B cell (primary cell): Measurements from ENCODE around the gene GFOD1. TPM values are rescaled to one million over a fixed set of nuclear protein-coding genes. Genes with fewer than 3 reads are reported as not detected.

Experiments used
- ATAC-seq: fragments of 200-7000 bp; cut with Tn5 transposase; one replicate; pipeline ENCODE4 v1.10.0; 2021; ENCODE audit warnings: low read depth, mild to moderate bottlenecking, moderate number of reproducible peaks, moderate library complexity
- CTCF ChIA-PET: fragments of 350-600 bp; sonication (Branson Sonifier 250); formaldehyde crosslinking; loops from one replicate; lab custom pipeline; 2021; ENCODE audit warnings: antibody characterized with exemption, inconsistent platforms; lab: Charles Lee
- POLR2A ChIA-PET: fragments of 350-600 bp; sonication (Branson Sonifier 250); formaldehyde crosslinking; loops from one replicate; lab custom pipeline; 2021; ENCODE audit warnings: antibody characterized with exemption; lab: Charles Lee
- DNase-seq: peaks from one replicate; pipeline ENCODE4 v3.0.0; 2013
- H2AFZ ChIP-seq: 2 replicates; pipeline ENCODE4 v1.6.1; 2012; ENCODE audit warnings: mild to moderate bottlenecking, low read depth, low read length; ENCODE audit not compliant: insufficient read depth, poor library complexity, severe bottlenecking
- H3K27ac ChIP-seq, 2 donors: 1 replicate in 1 of 2; 2 replicates in 1 of 2; pipeline ENCODE4 v1.5.1; 2012 to 2013; ENCODE audit warnings: low read length in 2 of 2, mild to moderate bottlenecking in 2 of 2, moderate library complexity in 1 of 2
- H3K27me3 ChIP-seq, 4 experiments: fragments of 200-600 bp in 1 of 4; sonication (generic) in 1 of 4; replicated peaks in 1 of 4; 1 replicate in 2 of 4; 2 replicates in 2 of 4; pipeline versions ENCODE4 v1.6.1 to v1.7.0; 2013 to 2016; ENCODE audit warnings: low read length in 3 of 4, mild to moderate bottlenecking in 2 of 4, mixed read lengths in 1 of 4, moderate library complexity in 1 of 4; ENCODE audit not compliant: insufficient read depth in 4 of 4, control insufficient read depth in 3 of 4; ENCODE audit errors: control extremely low read depth in 1 of 4
- H3K36me3 ChIP-seq, 2 experiments: replicated peaks in 1 of 2; 1 replicate in 1 of 2; 2 replicates in 1 of 2; pipeline versions ENCODE4 v1.6.1 to v1.7.1; 2013; ENCODE audit warnings: low read length in 1 of 2; ENCODE audit not compliant: insufficient read depth in 2 of 2, control insufficient read depth in 1 of 2; ENCODE audit errors: control extremely low read depth in 1 of 2, extremely low read depth in 1 of 2
- H3K4me1 ChIP-seq, 2 donors: fragments of 200-600 bp in 1 of 2; sonication (generic) in 1 of 2; 1 replicate in 1 of 2; 2 replicates in 1 of 2; pipeline versions ENCODE4 v1.5.1 to v1.6.1; 2013 to 2017; ENCODE audit warnings: low read length in 2 of 2; ENCODE audit not compliant: control insufficient read depth in 2 of 2, insufficient read depth in 2 of 2
- H3K4me2 ChIP-seq: replicated peaks from 2 replicates; pipeline ENCODE3; 2012; ENCODE audit warnings: mild to moderate bottlenecking, low read depth, low read length; ENCODE audit not compliant: poor library complexity, severe bottlenecking
- H3K4me3 ChIP-seq, 5 experiments: fragments of 200-600 bp in 1 of 5; sonication (generic) in 1 of 5; 1 replicate in 3 of 5; 2 replicates in 2 of 5; pipeline versions ENCODE4 v1.5.1 to v1.7.0; 2011 to 2016; ENCODE audit warnings: low read length in 4 of 5, mild to moderate bottlenecking in 4 of 5, low read depth in 2 of 5, control low read depth in 1 of 5, moderate library complexity in 1 of 5; ENCODE audit not compliant: insufficient read depth in 1 of 5; ENCODE audit errors: control extremely low read depth in 1 of 5, extremely low read depth in 1 of 5
- H3K79me2 ChIP-seq: fragments of 200-600 bp; sonication (generic); one replicate; pipeline ENCODE4 v1.6.0; 2016; ENCODE audit warnings: low read length; ENCODE audit not compliant: control insufficient read depth, insufficient read depth
- H3K9ac ChIP-seq: fragments of 200-600 bp; sonication (generic); 2 replicates; pipeline ENCODE4 v1.6.1; 2017; ENCODE audit warnings: mild to moderate bottlenecking, low read length, moderate library complexity
- H3K9me3 ChIP-seq, 3 donors: one replicate each; pipeline versions ENCODE4 v1.6.1 to v1.7.1; 2013; ENCODE audit warnings: low read length in 2 of 3; ENCODE audit not compliant: control insufficient read depth in 2 of 3, insufficient read depth in 1 of 3; ENCODE audit errors: control extremely low read depth in 1 of 3
- H4K20me1 ChIP-seq: 2 replicates; pipeline ENCODE4 v1.6.0; 2012; ENCODE audit warnings: mild to moderate bottlenecking, low read length; ENCODE audit not compliant: insufficient read depth, control insufficient read depth, poor library complexity, severe bottlenecking
- H3K27ac Mint-ChIP-seq: one replicate; pipeline ENCODE4 v1.8.0; 2021; ENCODE audit warnings: mixed read lengths
- H3K27me3 Mint-ChIP-seq: one replicate; pipeline ENCODE4 v1.8.0; 2021; ENCODE audit warnings: mixed read lengths
- H3K4me1 Mint-ChIP-seq: one replicate; pipeline ENCODE4 v1.8.0; 2021; ENCODE audit warnings: mixed read lengths
- H3K4me3 Mint-ChIP-seq: one replicate; pipeline ENCODE4 v1.8.0; 2021; ENCODE audit warnings: mixed read lengths
- H3K9me3 Mint-ChIP-seq: one replicate; pipeline ENCODE4 v1.8.0; 2022; ENCODE audit warnings: mixed read lengths; ENCODE audit not compliant: insufficient read depth
- EZH2 ChIP-seq: IDR thresholded peaks from 2 replicates; pipeline ENCODE4 v1.6.1; 2012; ENCODE audit warnings: borderline replicate concordance, low read depth, mild to moderate bottlenecking, moderate library complexity, low read length; ENCODE audit not compliant: insufficient read depth, poor library complexity, severe bottlenecking
- WGBS: methylation state at CpG from one replicate; pipeline ENCODE4 v1.1.5; 2013; ENCODE audit warnings: missing lambda C conversion rate; ENCODE audit not compliant: insufficient coverage; 5-methylcytosine and 5-hydroxymethylcytosine counted together
- intact Hi-C: fragments of 100-400 bp; cut with micrococcal nuclease; formaldehyde crosslinking; loops from one replicate; pipeline ENCODE4 v1.10.0; 2022
- polyA plus RNA-seq: library from polyadenylated mRNA; depleted of rRNA; stranded (reverse); fragments of >200 nt; gene quantifications from 2 replicates; pipeline ENCODE4 v1.2.3, GENCODE V29; 2012
- total RNA-seq, 2 donors: library from RNA; stranded (reverse); fragments of 120-200 nt in 1 of 2; gene quantifications; 1 replicate in 1 of 2; 2 replicates in 1 of 2; pipeline versions ENCODE4 v1.2.3 to v1.2.4, GENCODE V29; 2013 to 2022
- TF ChIP-seq, protein P1 (sequence below): fragments of 200-600 bp; IDR thresholded peaks from one replicate; pipeline ENCODE4 v1.8.0; 2022; ENCODE audit warnings: antibody characterized with exemption, mild to moderate bottlenecking

The GFOD1 gene
- total and polyA plus RNA-seq, 2 donors (not counting 1 experiment from before 2014, with no cell fraction given): 8.3 to 42.4 TPM

DNA sequence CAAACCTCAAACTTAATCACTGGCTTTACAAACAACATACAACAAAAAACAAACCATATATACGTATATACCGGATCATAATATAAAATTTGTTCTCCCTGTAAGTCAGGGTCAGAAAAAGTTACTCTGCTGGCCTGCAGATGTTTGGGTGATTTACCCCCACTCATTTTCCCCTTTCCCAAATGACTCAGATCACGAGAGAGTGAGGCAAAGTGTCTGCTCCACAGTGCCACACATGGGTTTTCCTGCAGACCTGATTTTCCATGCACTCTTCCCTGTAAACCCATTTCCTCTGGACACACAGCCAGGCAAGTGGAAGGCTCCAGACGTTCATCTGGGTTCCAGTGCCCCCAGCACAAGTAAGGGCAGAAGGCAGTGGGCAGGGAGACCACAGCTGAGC lies 23.5 kb downstream of the GFOD1 start:
- Histone ChIP-seq H3K9ac (no peak overlapping the region), H3K4me1 (peaks cover 32 to 52% of the 10 kb centered on the region in 2 donors), H4K20me1 (no peaks in the 10 kb centered on the region), H3K79me2 (peaks cover 44% of the 10 kb centered on the region), H3K4me2 (no peak overlapping the region), H2AFZ (no peak overlapping the region), H3K9me3 (peaks cover 0 to 4% (median 0%) of the 10 kb centered on the region in 3 donors), H3K27me3 (no peaks in the 10 kb centered on the region), H3K36me3 (peaks cover 0 to 5% of the 10 kb centered on the region in 2 experiments), H3K27ac (no peak overlapping the region), H3K4me3 (no peak overlapping the region)
- intact Hi-C loops: no loop called here
- H3K9me3 Mint-ChIP-seq: no peaks in the 10 kb centered on the region
- H3K27ac Mint-ChIP-seq: no peak overlapping the region
- CTCF ChIA-PET: interaction anchor here (1.8 to 2.4 kb wide), 2 partner anchors 10 to 15 kb away, joined by 4 to 6 read pairs; no protein-coding TSS in a partner anchor
- DNase-seq (no peak), ATAC-seq (no peak)
- H3K4me1 Mint-ChIP-seq: peaks cover 65% of the 10 kb centered on the region
- no peak for TF ChIP-seq EZH2
- TF ChIP-seq, protein P1, sequence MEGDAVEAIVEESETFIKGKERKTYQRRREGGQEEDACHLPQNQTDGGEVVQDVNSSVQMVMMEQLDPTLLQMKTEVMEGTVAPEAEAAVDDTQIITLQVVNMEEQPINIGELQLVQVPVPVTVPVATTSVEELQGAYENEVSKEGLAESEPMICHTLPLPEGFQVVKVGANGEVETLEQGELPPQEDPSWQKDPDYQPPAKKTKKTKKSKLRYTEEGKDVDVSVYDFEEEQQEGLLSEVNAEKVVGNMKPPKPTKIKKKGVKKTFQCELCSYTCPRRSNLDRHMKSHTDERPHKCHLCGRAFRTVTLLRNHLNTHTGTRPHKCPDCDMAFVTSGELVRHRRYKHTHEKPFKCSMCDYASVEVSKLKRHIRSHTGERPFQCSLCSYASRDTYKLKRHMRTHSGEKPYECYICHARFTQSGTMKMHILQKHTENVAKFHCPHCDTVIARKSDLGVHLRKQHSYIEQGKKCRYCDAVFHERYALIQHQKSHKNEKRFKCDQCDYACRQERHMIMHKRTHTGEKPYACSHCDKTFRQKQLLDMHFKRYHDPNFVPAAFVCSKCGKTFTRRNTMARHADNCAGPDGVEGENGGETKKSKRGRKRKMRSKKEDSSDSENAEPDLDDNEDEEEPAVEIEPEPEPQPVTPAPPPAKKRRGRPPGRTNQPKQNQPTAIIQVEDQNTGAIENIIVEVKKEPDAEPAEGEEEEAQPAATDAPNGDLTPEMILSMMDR: no peak
- POLR2A ChIA-PET: interaction anchor here (0.6 kb wide), 1 partner anchor 110 kb away, joined by 10 read pairs; no protein-coding TSS in a partner anchor
- WGBS: 86% methylated on average over 4 of the region's 4 CpGs
- H3K4me3 Mint-ChIP-seq: no peak overlapping the region
- no peaks in the 10 kb centered on the region for H3K27me3 Mint-ChIP-seq

DNA sequence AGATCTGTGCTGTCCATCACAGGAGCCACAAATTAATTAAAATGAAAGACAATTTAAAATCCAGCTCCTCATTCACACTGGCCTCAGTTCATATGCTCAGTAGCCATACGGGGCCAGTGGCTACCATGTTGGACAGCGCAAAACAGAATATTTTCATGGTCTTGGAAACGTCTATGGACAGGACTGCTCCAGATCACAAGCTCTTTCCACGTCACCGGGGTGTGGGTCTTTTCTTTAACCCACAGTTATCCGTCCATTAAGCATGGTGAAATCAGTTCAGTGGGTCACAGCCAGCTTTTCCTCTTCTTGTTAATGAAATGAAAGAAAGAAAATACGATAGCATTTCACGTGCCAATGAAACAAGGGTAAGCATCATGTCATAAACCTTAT lies 24.1 kb downstream of the GFOD1 start:
- 95% methylated on average over 5 of the region's 8 CpGs for WGBS
- H3K4me1 Mint-ChIP-seq: peaks cover 70% of the 10 kb centered on the region
- DNase-seq (no peak), ATAC-seq (no peak)
- TF ChIP-seq, protein P1: no peak
- TF ChIP-seq EZH2: no peak
- H3K27ac ChIP-seq: no peak overlapping the region
- H4K20me1 ChIP-seq: no peaks in the 10 kb centered on the region
- ChIA-PET POLR2A (interaction anchor here (0.6 kb wide), 1 partner anchor 110 kb away, joined by 10 read pairs; no protein-coding TSS in a partner anchor), CTCF (interaction anchor here (2.4 kb wide), 1 partner anchor 16 kb away, joined by 6 read pairs; no protein-coding TSS in a partner anchor)
- peak overlapping the region; percentile 37 for H3K27ac Mint-ChIP-seq
- no peaks in the 10 kb centered on the region for H3K9me3 Mint-ChIP-seq
- intact Hi-C loops: no loop called here
- H2AFZ ChIP-seq: no peak overlapping the region
- H3K36me3 ChIP-seq: peaks cover 0 to 5% of the 10 kb centered on the region in 2 experiments
- peaks cover 32 to 52% of the 10 kb centered on the region in 2 donors for H3K4me1 ChIP-seq
- no peak overlapping the region for H3K4me3 Mint-ChIP-seq
- peaks cover 38% of the 10 kb centered on the region for H3K79me2 ChIP-seq
- no peak overlapping the region for H3K4me3 ChIP-seq
- H3K9me3 ChIP-seq: peaks cover 0 to 1% (median 0%) of the 10 kb centered on the region in 3 donors
- H3K4me2 ChIP-seq: no peak overlapping the region
- H3K9ac ChIP-seq: no peak overlapping the region
- H3K27me3 ChIP-seq: no peaks in the 10 kb centered on the region
- no peaks in the 10 kb centered on the region for H3K27me3 Mint-ChIP-seq
